ENCODE results near the gene NSMF. TPM values are rescaled to one million over a fixed set of nuclear protein-coding genes. Genes with fewer than 3 reads are reported as not detected.

The NSMF gene
- total and polyA plus RNA-seq, 8 donors, result 11.7 to 84.9 (median 41.6) TPM

- Histone ChIP-seq H3K4me3 (peak overlapping the region; percentile 88 to 99 (median 96)), H3K27me3 (no peaks in the 10 kb centered on the region), H3K9me3 (no peaks in the 10 kb centered on the region), H3K4me1 (peaks cover 17 to 55% (median 44%) of the 10 kb centered on the region in 4 donors), H3K36me3 (no peaks in the 10 kb centered on the region), H3K27ac (peak overlapping the region; percentile 91 to 95 (median 92))
- peak; percentile 71 to 80 for DNase-seq
- 4 to 21% (median 11%) methylated on average over 35 to 77 of the region's 77 CpGs for WGBS, 5 donors
- TF ChIP-seq EP300 (IDR thresholded peaks at IDR 0.05) (no peak), POLR2AphosphoS5 (IDR thresholded peaks at IDR 0.05) (peak in 2 of 3 donors; percentile 19 to 40), CTCF (IDR thresholded peaks at IDR 0.05) (peak in 1 of 7 experiments; percentile 32)
- intact Hi-C loops (cut with DNase I; ENCODE audit: low total_unique reads), result no loop called here
These were observed 35.4 kb downstream of the NSMF start for GRCh38 chr9:137423514-137424291.

GRCh38 chr9:137422604-137423513 is 36.3 kb downstream of the NSMF start, which contains the start of the genes EXD3 and NOXA1:
TSS of gene EXD3 (minus strand) at chr9:137423162. CDS start at chr9:137395357, 27,805 bp downstream.
TSS of gene NOXA1 (plus strand) at chr9:137423393. CDS start at chr9:137423530, 137 bp downstream.
- WGBS, 5 donors, result 0 to 1% (median 0%) methylated on average over 31 to 113 of the region's 113 CpGs
- H3K4me3 ChIP-seq, result peak within 1 kb of the TSS; percentile 88 to 99 (median 96)
- peak within 1 kb of the TSS; percentile 91 to 95 (median 92) for H3K27ac ChIP-seq
- DNase-seq, result peak; percentile 96 to 97
- H3K9me3 ChIP-seq, result no peaks in the 10 kb centered on the region
- peaks cover 0 to 2% (median 0%) of the 10 kb centered on the region in 4 donors for H3K36me3 ChIP-seq
- intact Hi-C loops (cut with DNase I; ENCODE audit: low total_unique reads), result no loop called here
- H3K4me1 ChIP-seq, result peaks cover 17 to 52% (median 42%) of the 10 kb centered on the region in 4 donors
- no peaks in the 10 kb centered on the region for H3K27me3 ChIP-seq
- peak in 4 of 7 experiments; percentile 52 to 96 (median 66) for TF ChIP-seq CTCF (IDR thresholded peaks at IDR 0.05)
- TF ChIP-seq POLR2AphosphoS5 (IDR thresholded peaks at IDR 0.05), result peak; percentile 65 to 91 (median 77)
- TF ChIP-seq POLR2A (IDR thresholded peaks at IDR 0.05), result no peak

- no peaks in the 10 kb centered on the region for H3K27me3 ChIP-seq
- peak overlapping the region; percentile 80 to 95 (median 90) for H3K27ac ChIP-seq
- WGBS, 5 donors, result 2 to 7% (median 3%) methylated on average over 11 of the region's 11 CpGs
- TF ChIP-seq EP300 (IDR thresholded peaks at IDR 0.05) (no peak), CTCF (IDR thresholded peaks at IDR 0.05) (no peak), POLR2A (IDR thresholded peaks at IDR 0.05) (no peak), POLR2AphosphoS5 (IDR thresholded peaks at IDR 0.05) (no peak)
- H3K9me3 ChIP-seq, result no peaks in the 10 kb centered on the region
- peaks cover 17 to 57% (median 45%) of the 10 kb centered on the region in 4 donors for H3K4me1 ChIP-seq
- peak overlapping the region; percentile 88 to 99 (median 96) for H3K4me3 ChIP-seq
- intact Hi-C loops (cut with DNase I; ENCODE audit: low total_unique reads), result no loop called here
- DNase-seq, result no peak
- H3K36me3 ChIP-seq, result peaks cover 0 to 10% (median 3%) of the 10 kb centered on the region in 4 donors
These were observed 37.1 kb downstream of the NSMF start for GRCh38 chr9:137421838-137422603.

All from stomach (tissue), 9 donors.